AG20443 (cell line): ENCODE results near the gene DDHD1.
A peak's percentile ranks its signal among the peaks of the same experiment; 100 is the strongest.
"Not testable (repeated sequence)": the region's sequence is repeated elsewhere in the genome, so short reads cannot be mapped to it uniquely, and the experiment has no call there.

ENCODE experiments used
- DNase-seq: peaks from one replicate; pipeline ENCODE4 v3.0.0; 2012; ENCODE audit warnings: low spot score, mixed read lengths

Gene DDHD1

DNA sequence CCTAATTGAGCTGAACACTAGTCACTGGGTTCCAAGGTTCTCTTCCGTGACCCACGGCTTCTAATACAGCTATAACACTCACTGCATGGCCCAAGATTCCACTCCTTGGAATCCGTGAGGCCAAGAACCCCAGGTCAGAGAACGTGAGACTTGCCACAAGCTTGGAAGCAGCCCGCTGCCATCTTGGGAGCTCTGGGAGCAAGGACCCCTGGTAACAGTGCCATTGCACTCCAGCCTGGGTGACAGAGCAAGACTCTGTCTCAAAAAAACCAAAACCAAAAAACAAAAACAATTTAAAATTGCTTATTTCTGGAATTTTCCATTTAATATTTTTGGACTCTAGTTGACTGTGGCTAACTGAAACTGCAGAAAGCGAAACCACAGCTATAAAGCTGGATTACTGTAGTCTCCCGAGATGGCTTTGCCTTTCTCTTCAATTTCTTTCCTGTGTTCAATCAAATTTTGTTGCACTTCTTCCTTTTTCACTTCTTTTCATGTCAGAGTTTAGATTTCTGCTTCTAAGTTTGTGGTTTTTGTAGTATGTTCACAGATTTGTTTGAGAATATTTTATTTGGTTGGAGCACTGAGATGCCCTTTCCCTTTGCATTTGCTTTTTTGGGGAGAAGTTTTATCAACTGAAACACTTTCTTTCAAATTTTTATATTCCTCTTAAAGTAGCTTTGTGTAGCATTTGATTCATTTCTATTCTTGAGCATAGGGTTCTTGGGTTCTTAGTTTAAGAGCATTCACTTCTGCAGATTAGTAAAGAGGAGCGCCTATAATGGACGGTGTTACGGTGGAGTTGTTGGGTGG, 44.6 kb downstream of the DDHD1 start:
- DNase-seq = no peak

DNA sequence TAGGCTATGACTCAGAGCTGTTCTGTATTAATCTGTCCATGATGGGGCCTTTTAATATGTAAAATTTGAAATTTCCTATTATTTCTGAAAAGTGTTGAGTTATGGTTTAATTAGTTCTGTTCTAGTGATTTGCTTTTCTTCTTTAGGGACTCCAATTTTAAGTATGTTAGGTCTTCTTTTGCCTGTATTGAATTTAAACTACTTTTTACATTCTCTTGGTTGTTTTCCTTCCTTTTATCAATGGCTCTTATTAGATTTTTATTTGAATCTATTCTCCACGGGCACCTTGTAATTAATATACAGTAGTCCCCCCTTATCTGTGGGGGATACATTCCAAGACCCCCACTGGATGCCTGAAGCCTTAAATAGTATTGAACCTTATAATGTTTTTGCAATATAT, 46.4 kb downstream of the DDHD1 start:
- no peak for DNase-seq

DNA sequence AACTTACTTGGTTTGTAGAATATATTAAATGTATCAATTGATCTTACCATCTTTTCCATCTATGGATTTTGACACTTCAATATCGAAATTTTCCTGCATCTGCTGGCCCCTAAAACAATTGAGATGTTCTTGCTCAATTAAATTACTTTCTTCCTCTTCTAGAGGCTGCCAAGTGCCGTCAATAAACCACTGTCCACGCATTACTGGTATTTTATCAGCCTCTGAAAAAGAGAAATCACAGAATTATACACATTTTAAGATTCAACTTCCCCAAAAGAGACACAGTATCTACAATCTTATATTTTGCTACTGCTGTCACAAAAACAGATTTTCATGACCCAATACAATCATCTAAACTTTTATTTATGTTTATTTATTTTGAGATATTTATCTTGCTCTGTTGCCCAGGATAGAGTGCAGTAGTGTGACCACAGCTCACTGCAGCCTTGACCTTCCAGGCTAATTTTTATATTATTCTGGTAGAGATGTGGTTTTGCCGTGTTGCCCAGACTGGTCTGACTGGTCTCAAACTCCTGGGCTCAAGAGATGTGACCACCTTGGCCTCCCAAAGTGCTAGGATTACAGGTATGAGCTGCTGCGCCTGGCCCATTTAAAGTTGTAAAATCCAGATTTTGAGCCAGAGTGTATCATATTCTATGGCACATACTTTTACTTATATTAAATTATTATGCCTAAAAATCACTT, 49.3 kb downstream of the DDHD1 start:
- DNase-seq = no peak

DNA sequence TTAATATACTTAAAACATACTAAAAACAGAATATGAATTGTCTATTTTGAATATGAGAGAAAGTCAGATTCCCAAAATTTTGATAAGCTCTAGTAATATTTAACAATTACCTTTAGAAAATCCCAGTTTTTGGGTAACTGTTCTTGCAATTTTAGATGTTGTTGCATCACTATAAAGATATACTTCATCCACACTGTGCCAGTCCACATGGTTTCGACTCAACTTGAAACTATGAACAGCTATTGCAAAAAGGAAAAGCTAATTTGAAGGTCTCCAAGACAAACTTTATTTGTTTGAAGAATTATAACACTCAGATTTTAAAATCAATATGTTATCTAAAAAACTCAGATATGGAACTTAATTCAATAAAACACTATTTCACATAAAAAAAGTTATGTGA, 59.9 kb downstream of the DDHD1 start:
- DNase-seq = peak; percentile 31

DNA sequence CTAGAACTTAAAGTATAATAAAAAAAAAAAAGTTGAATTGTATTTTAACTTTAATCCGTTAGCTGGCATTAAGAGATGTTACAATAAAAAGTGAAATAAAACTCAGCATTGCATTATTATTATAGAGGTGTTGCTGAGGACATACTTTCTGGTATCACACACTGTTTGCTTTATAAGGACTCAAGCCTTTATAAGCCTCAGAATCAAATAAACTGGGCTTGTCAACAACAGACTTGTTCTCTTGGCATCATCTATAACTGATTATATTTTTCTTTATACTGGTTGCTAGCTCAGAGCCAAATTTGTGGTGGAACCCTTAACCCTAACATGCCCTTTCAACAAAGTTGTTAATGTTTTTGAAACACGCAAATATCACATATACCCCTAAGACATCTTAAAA, 62.3 kb downstream of the DDHD1 start:
- no peak for DNase-seq

DNA sequence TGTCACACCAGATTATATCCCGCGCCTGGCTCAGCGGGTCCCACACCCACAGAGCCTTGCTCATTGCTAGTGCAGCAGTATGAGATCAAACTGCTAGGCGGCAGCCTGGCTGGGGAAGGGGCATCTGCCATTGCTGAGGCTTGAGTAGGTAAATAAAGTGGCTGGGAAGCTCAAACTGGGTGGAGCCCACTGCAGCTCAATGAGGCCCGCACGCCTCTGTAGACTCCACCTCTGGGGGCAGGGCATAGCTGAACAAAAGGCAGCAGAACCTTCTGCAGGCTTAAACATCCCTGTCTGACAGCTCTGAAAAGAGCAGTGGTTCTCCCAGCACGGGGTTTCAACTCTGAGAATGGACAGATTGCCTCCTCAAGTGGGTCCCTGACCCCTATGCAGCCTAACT, 68.2 kb downstream of the DDHD1 start:
- DNase-seq = not testable (repeated sequence)

DNA sequence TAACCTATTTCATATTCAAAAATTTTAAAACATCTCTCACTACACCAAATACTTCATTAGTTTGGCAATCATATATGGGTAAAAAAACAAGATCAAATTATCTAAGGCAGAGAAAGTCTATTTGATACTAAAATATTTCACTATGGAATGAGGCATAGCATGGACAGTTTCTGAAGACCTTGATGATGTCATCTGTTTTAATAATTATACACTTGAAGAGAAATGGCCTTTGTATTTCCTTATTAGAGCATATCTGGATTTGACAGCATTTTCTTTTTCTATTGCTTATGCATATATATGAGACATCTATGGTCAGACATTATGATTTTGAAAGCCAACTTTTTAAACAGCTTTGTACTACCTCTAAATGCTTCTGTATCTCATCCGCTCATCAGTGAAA, 88.6 kb downstream of the DDHD1 start:
- no peak for DNase-seq

DNA sequence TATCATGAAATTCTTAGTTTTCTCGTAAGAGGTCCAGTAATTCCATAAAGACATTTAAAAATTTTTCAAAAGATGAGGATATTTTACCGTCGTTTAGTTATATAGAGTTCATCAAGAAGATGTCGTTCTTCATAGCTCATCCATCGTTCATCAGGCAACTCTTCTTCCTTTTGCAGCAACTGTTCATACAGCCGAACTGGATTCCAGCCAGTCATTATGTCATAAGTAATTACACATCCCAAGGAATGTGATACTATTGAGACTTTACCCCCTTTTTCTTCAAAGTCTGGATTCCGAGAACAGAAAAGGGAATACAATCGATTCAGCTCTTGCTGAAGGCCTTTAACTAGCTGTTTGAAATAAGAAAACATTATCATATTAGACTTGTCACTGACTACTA, 90.3 kb downstream of the DDHD1 start:
- no peak for DNase-seq

DNA sequence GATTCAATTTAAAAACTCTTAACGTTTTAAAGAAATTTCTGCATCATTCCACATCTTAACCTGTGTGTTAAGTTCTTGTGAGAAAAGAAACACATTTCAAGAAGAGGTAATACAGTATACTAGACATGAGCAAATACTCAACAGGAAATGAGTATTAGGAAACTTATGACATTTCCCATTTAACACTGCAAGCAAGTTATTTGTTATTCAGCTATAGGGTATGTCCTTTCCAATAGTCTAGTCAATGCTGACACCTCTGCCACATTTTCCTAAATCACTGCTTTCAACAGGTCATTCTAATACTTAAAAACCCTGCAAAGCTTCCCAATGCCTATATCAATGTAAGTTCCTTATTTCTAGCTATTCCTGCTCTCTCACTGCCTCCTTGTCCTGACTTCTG, 93.1 kb downstream of the DDHD1 start:
- DNase-seq = no peak

DNA sequence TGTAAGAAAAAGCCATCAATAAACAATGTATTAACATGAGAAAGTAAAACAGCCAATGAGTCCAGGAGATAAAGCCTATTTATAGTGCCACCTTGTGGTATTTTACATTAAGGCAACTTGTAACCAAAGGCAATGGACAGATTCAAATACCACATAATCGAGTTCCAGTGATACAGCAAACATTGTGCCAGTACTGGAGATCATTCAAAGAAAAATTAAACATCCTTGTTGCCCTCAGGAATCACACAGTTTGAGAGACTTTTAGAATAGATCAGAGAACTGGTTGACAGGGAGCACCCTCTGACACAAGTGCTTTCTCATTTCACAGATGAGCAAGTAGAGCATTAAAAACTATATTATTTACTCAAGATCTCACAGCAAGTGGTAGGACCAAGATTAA, 98.1 kb downstream of the DDHD1 start:
- peak; percentile 54 for DNase-seq

DNA sequence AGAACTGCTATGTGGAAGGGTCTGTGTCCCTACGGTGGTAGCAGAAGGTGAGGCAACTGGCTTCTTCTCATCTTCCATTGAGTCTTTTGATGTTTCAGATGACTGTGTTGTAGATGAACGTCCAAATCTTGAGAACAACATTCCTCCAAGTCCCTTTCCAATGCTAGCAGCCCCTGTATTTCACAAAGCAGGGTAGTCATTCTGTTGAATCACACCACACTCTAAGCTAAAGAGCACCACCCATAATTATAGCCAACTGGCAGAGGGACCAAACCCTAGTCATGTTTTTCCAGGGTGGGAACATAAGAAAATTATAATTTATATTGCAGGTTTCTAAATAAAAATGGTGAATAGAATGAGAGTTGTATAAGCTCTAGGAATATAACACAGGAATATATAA, 98.7 kb downstream of the DDHD1 start:
- peak; percentile 74 for DNase-seq

DNA sequence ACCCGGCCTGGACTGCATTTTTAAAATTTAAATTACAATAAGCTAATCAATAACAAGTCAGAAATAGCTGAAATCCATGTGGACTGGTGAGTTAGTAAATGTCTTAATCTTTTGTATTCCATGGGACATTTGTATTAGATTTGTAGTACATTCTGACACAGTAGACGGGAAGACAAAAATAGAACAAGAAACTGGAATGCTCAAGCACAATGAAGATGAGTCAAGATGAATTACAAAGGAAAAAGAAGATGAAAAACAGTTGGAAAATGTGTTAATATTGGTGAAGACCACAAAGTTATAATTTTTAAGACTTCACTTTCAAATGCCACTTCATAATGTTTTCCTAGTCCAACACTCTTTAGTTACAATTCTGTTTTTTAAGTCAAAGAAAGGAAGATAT, 104.5 kb downstream of the DDHD1 start:
- peak; percentile 22 for DNase-seq

DNA sequence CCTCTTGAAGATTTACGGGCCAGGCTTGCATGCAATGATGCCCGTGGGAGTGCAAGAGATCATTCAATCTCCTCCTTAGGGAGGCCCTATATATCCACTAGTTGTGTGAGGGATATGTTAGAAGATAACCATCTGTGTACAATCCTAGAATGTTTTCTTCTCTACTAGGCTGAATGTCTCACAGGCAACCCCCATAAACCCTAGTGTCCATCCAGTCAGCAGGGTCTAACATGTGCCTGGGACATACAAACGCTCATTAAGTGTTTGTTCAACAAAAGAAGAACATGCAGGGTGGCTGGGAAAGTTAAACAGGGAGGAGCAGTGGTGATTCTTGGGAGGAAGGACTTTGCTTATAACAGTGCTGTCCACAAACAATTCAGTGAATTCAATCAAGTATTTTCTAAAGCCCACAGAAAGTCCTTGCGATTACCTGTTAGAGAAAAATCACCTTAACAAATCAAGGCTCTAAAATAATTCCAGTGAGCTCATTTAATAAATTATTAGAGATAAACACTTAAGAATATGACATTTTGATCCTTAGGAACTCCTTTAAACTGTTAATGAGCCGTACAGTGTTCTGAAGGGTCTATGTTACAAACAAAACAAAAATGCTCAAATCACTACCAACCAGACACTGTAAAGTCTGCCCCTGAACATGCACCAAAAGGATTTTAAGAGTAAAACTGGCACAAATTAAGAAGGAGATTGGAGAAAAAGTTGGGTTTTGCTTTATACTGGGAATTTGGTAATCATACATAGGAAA, 105.6 kb downstream of the DDHD1 start:
- DNase-seq = no peak

DNA sequence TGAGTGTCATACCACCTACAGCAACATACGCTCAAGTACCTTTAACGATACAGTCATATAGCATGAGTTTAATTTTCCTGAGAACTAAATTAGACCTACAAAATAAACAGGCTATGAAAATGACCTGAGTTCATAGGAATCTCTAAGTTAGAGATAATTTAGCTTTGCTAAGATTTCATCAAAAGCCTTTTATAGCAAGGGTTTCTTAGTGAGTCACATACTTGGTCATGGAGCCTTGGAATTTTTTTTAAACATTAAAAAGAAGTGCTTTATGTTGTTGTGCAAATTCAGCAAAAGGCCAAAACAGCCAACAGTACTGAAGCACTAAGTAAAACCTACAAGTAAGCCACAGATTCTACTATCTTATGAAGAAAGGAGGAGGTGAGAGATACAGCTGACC, 108.6 kb downstream of the DDHD1 start:
- peak; percentile 68 for DNase-seq

DNA sequence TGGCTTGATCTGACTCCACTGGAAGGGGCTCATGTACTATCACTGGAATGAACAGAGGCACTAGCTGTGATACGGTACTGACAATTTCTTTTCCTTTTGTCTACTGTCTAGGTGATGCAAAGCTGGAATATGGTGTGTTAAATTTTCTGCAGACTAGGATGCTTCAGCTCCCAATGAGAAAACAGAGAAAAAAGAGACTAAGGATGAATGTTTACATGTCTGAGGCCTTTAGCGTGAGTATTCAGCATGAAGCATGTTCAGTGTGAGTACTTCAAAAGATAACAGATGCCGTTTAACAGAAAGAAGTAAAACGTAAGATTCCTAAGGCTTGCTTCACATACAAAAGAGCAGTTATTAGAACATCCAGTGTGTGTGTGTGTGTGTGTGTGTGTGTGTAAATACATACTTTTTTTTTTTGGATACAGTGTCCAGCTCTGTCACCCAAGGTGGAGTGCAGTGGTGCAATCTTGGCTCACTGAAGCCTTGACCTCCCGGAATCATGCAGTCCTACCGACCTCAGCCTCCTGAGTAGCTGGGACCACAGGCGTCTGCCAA, 110.0 kb downstream of the DDHD1 start:
- no peak for DNase-seq

DNA sequence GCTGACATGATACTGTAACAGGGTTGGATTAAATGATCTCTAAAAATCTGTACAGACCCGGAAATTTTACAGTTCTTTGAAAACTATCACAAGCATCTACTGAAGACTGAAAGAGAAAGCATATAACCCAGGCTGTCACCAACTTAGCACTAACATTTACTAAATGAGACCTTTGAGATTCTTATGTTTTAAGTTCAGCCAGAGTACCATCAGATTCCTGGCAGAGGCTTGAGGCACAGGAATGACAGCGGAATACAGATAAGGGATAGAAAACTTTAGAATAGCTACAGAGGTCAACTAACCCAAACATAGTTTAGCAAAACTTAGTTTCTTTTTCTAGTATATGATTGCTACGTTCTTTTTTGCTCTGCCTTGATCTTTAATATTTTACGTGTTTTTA, 110.6 kb downstream of the DDHD1 start:
- DNase-seq = no peak

DNA sequence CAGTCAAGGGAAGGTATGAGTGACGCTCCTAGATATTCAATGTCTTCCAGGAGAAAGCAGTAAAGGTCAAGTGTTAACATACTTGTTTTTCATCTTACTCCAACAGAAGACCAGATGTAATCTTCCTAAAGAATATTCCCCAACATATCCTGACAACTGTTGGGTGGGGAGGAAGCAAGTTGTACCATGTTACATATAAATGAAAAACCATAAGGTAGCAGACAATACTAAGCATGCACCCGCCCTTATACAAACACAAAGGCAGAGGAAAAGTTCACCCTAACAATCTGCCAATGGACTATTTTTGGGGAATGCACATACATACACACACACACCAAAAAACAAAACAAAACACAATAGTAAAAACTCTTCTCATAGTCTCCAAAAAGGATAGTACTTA, 112.1 kb downstream of the DDHD1 start:
- no peak for DNase-seq

DNA sequence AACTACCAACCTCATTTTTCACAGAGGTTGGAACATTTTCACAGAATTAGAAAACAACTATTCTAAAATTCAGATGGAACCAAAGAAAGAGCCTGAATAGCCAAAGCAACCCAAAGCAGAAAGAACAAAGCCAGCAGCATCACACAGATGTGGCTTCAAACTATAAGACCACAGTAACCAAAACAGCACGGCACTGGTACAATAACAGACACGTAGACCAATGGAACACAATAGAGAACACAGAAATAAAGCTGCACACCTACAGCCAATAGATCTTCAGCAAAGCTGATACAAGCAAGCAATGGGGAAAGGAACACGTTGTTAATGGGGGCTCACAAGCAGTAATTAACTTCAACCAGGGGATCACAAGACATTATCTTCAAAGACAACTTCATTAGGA, 114.5 kb downstream of the DDHD1 start:
- DNase-seq = no peak

DNA sequence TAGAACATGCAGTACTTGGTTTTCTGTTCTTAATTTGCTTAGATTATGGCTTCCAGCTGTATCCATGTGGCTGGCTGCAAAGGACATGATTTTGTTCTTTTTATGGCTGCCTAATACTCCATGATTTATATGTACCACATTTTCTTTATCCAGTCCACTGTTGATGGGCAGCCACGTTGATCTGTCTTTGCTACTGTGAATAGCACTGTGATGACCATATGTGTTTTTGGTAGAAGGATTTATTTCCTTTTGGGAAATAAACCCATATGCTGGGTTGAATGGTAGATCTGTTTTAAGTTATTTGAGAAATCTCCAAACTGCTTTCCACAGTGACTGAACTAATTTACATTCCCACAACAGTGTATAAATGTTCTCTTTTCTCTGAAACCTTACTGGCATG, 116.1 kb downstream of the DDHD1 start:
- DNase-seq = no peak

DNA sequence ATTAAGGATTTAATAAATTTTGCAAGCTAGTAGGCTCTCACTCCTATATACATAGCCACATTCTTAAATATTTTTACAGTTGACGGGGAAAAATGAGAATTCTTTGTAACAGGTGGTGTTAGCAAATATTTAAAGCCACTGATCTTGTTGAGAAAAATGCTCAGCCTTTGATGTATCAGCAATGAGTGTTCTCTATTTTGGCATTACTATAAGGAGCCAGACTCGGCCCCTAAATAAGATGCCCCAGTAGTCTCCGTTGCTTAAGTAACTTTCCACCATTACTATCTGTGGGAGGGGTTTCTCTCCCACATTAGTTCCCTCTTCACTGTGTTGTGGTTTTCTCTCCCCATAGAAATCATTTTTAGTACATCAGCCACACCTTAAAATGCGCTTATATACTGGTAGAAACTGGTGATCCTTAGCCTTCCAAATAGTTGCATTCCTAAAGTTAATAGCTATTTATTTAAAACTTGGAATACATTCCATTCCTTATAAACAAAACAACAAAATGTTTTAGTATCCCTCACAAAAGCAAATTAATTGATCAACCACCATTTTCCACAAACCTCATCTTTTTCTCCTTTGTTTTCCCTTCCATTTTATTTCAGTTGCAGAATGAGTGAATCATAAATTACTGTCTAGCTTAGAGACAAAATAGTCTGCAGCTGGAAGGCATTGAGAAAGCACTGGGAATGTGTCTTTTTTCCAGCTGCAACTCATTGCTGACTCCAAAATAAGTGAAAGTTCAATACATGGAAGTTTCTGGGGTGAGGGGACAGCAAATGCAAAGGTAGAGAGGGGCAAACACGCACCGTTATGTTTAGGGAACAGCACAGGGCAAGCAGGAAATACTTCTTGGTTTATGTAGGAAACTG, 117.5 kb downstream of the DDHD1 start:
- DNase-seq = peak; percentile 30

DNA sequence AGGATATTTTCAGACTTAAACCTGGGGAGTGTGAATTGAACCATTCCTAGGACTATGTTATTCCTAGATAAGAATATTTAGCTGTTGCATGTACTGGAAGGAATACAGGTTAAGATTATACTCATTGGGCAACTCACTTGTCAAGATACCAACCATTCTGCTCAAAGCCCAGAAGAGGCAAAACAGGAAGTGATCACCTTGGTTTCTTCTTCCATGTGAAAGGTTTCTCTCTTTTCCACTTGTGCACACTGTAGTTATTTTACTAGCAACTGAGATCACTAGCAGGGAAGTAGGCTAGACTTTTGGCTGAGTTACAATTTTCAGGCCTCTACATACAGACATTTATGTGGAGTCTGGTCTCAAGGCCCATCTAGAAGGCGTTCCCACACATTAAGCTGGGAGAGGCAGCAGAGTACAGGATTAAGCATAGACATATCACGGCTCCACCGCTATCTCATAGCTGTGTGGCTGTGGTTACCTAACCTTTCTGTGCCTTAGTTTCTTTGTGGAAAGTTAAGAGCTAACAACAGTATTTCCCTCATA, 118.4 kb downstream of the DDHD1 start:
- DNase-seq = no peak
